ENCODE measurements around the gene CA12. TPM values are rescaled to one million over a fixed set of nuclear protein-coding genes. Genes with fewer than 3 reads are reported as not detected.
"Not testable (repeated sequence)": the region's sequence is repeated elsewhere in the genome, so short reads cannot be mapped to it uniquely, and the experiment has no call there.

The CA12 gene
- total RNA-seq, 1 donor from 2014 or later: 1.6 TPM

DNA sequence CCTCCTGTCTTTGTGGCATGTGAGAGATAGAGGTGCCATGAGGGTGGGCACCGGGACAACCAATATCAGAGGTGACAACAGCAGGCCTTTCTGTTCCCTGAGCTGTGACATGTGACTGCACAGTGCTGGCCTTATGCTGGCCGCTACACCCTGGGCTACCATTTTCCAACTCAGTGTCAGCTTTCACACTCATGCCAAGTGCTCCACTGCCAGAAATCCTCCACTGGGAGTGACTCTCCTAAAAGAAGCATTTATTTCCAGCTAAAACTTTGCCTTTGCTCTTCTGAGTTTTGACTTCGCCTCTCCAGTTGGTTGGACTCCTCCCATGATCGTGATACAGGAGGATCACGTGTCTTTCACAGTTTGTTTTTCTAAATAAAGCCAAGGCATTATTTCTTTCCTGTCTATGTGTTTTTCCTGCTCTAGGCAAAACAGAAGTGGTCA, 31.4 kb downstream of the CA12 start:
- no peaks in the 10 kb centered on the region for H3K36me3 ChIP-seq (ENCODE audit: control insufficient read depth in 3 of 3, insufficient read depth in 3 of 3, low read length in 3 of 3)
- no peaks in the 10 kb centered on the region for H3K9me3 ChIP-seq (ENCODE audit: control insufficient read depth in 3 of 3, low read length in 3 of 3)
- peaks cover 0 to 2% (median 0%) of the 10 kb centered on the region in 3 donors for H3K27me3 ChIP-seq (ENCODE audit: control insufficient read depth in 3 of 3, insufficient read depth in 3 of 3, low read length in 3 of 3)
- H3K4me1 ChIP-seq (ENCODE audit: control insufficient read depth in 3 of 3, insufficient read depth in 3 of 3, low read length in 3 of 3): peaks cover 22 to 28% (median 22%) of the 10 kb centered on the region in 3 donors
- no peak overlapping the region for H3K9ac ChIP-seq (ENCODE audit: low read depth in 1 of 3, low read length in 3 of 3)
- peak overlapping the region; percentile 23 for H3K27ac ChIP-seq (ENCODE audit: low read depth, low read length)
- no peak overlapping the region for H3K4me3 ChIP-seq (ENCODE audit: low read length in 3 of 3)

DNA sequence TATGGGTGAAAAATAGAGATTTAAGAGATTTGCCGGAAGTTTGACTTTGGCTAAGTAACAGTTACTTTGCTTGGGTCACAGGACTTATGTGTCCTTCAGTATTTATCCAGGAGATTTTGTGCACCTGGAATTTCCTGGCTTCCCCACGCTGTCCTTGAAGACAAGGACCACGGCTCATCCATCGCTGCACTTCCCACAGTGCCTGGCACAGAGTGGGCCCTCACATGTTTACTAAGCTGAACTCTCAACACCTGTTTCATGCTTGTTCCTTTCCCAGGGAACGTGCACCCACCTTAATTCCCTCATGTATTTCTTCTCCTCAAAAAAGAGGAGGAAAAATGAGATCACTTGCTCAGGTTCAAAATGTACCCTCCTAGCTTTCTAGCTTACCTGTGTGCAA, 32.0 kb downstream of the CA12 start:
- Histone ChIP-seq H3K9me3 (ENCODE audit: control insufficient read depth in 3 of 3, low read length in 3 of 3) (no peaks in the 10 kb centered on the region), H3K9ac (ENCODE audit: low read depth in 1 of 3, low read length in 3 of 3) (no peak overlapping the region), H3K36me3 (ENCODE audit: control insufficient read depth in 3 of 3, insufficient read depth in 3 of 3, low read length in 3 of 3) (no peaks in the 10 kb centered on the region), H3K4me1 (ENCODE audit: control insufficient read depth in 3 of 3, insufficient read depth in 3 of 3, low read length in 3 of 3) (peaks cover 22 to 28% (median 22%) of the 10 kb centered on the region in 3 donors), H3K4me3 (ENCODE audit: low read length in 3 of 3) (no peak overlapping the region), H3K27ac (ENCODE audit: low read depth, low read length) (peak overlapping the region; percentile 23), H3K27me3 (ENCODE audit: control insufficient read depth in 3 of 3, insufficient read depth in 3 of 3, low read length in 3 of 3) (peaks cover 0 to 2% (median 0%) of the 10 kb centered on the region in 3 donors)

DNA sequence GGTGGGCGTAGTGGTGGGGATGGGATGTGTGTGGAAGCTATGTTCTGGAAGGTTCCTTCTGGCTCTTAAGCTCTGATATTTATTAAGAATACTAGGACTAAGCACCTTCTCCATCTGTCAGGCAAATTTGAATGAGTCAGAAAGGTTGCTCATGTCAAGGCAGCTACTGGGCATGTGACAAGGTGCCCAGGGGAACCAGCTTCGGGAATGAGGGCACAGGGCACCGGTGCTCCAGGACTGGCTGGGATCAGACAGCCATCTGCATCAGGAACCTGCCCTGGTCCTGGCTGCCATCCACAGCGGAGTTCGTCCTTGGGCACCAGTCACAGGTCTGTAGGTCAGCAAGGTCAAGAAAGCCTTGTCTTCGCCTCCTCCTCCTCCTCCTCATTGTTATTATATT, 32.5 kb downstream of the CA12 start:
- Histone ChIP-seq H3K27me3 (ENCODE audit: control insufficient read depth in 3 of 3, insufficient read depth in 3 of 3, low read length in 3 of 3) (peaks cover 0 to 2% (median 0%) of the 10 kb centered on the region in 3 donors), H3K9ac (ENCODE audit: low read depth in 1 of 3, low read length in 3 of 3) (no peak overlapping the region), H3K4me3 (ENCODE audit: low read length in 3 of 3) (no peak overlapping the region), H3K27ac (ENCODE audit: low read depth, low read length) (no peak overlapping the region), H3K4me1 (ENCODE audit: control insufficient read depth in 3 of 3, insufficient read depth in 3 of 3, low read length in 3 of 3) (peaks cover 22 to 28% (median 22%) of the 10 kb centered on the region in 3 donors), H3K36me3 (ENCODE audit: control insufficient read depth in 3 of 3, insufficient read depth in 3 of 3, low read length in 3 of 3) (no peaks in the 10 kb centered on the region), H3K9me3 (ENCODE audit: control insufficient read depth in 3 of 3, low read length in 3 of 3) (no peaks in the 10 kb centered on the region)

- Histone ChIP-seq H3K4me1 (ENCODE audit: control insufficient read depth in 3 of 3, insufficient read depth in 3 of 3, low read length in 3 of 3) (peaks cover 22 to 28% (median 22%) of the 10 kb centered on the region in 3 donors), H3K27ac (ENCODE audit: low read depth, low read length) (no peak overlapping the region), H3K9ac (ENCODE audit: low read depth in 1 of 3, low read length in 3 of 3) (no peak overlapping the region)
These were observed 33.3 kb downstream of the CA12 start for GRCh38 chr15:63348392-63348791.

GRCh38 chr15:63347074-63347857, 34.4 kb downstream of the CA12 start:
- H3K9me3 ChIP-seq (ENCODE audit: control insufficient read depth in 3 of 3, low read length in 3 of 3): no peaks in the 10 kb centered on the region
- no peak overlapping the region for H3K27ac ChIP-seq (ENCODE audit: low read depth, low read length)
- peaks cover 0 to 2% (median 0%) of the 10 kb centered on the region in 3 donors for H3K27me3 ChIP-seq (ENCODE audit: control insufficient read depth in 3 of 3, insufficient read depth in 3 of 3, low read length in 3 of 3)
- no peaks in the 10 kb centered on the region for H3K36me3 ChIP-seq (ENCODE audit: control insufficient read depth in 3 of 3, insufficient read depth in 3 of 3, low read length in 3 of 3)
- no peak overlapping the region for H3K9ac ChIP-seq (ENCODE audit: low read depth in 1 of 3, low read length in 3 of 3)
- H3K4me1 ChIP-seq (ENCODE audit: control insufficient read depth in 3 of 3, insufficient read depth in 3 of 3, low read length in 3 of 3): peaks cover 22 to 28% (median 22%) of the 10 kb centered on the region in 3 donors
- no peak overlapping the region for H3K4me3 ChIP-seq (ENCODE audit: low read length in 3 of 3)

More at GRCh38 chr15:63348392-63348791, 33.3 kb downstream of the CA12 start:
- Histone ChIP-seq H3K27me3 (ENCODE audit: control insufficient read depth in 3 of 3, insufficient read depth in 3 of 3, low read length in 3 of 3) (peaks cover 0 to 2% (median 0%) of the 10 kb centered on the region in 3 donors), H3K9me3 (ENCODE audit: control insufficient read depth in 3 of 3, low read length in 3 of 3) (no peaks in the 10 kb centered on the region), H3K36me3 (ENCODE audit: control insufficient read depth in 3 of 3, insufficient read depth in 3 of 3, low read length in 3 of 3) (no peaks in the 10 kb centered on the region), H3K4me3 (ENCODE audit: low read length in 3 of 3) (no peak overlapping the region)

DNA sequence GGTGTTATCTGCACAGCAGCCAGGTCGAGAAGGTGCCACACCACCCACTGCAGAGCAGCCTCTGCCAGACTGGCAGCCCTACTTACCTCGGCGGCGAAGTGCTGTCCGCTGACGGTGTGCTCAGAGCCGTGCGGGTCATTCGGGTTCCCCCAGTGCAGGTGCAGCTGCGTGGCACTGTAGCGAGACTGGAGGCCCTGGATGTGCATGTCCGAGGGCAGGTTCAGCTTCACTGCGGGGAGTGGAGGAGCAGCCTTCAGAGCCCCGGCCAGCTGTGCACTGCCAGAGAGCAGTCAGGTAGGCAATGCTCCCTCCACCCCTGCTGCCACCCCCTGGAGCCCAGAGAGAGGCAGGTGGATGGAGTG, 36.3 kb downstream of the CA12 start:
- H3K4me3 ChIP-seq (ENCODE audit: low read length in 3 of 3): no peak overlapping the region
- H3K9me3 ChIP-seq (ENCODE audit: control insufficient read depth in 3 of 3, low read length in 3 of 3): no peaks in the 10 kb centered on the region
- no peak overlapping the region for H3K27ac ChIP-seq (ENCODE audit: low read depth, low read length)
- no peaks in the 10 kb centered on the region for H3K36me3 ChIP-seq (ENCODE audit: control insufficient read depth in 3 of 3, insufficient read depth in 3 of 3, low read length in 3 of 3)
- peaks cover 0 to 9% (median 2%) of the 10 kb centered on the region in 3 donors for H3K27me3 ChIP-seq (ENCODE audit: control insufficient read depth in 3 of 3, insufficient read depth in 3 of 3, low read length in 3 of 3)
- H3K9ac ChIP-seq (ENCODE audit: low read depth in 1 of 3, low read length in 3 of 3): no peak overlapping the region
- peaks cover 19 to 24% (median 19%) of the 10 kb centered on the region in 3 donors for H3K4me1 ChIP-seq (ENCODE audit: control insufficient read depth in 3 of 3, insufficient read depth in 3 of 3, low read length in 3 of 3)

- H3K27me3 ChIP-seq (ENCODE audit: control insufficient read depth in 3 of 3, insufficient read depth in 3 of 3, low read length in 3 of 3): peaks cover 0 to 14% (median 2%) of the 10 kb centered on the region in 3 donors
- no peaks in the 10 kb centered on the region for H3K36me3 ChIP-seq (ENCODE audit: control insufficient read depth in 3 of 3, insufficient read depth in 3 of 3, low read length in 3 of 3)
- H3K9ac ChIP-seq (ENCODE audit: low read depth in 1 of 3, low read length in 3 of 3): no peak overlapping the region
- peaks cover 14 to 19% (median 14%) of the 10 kb centered on the region in 3 donors for H3K4me1 ChIP-seq (ENCODE audit: control insufficient read depth in 3 of 3, insufficient read depth in 3 of 3, low read length in 3 of 3)
- H3K27ac ChIP-seq (ENCODE audit: low read depth, low read length): no peak overlapping the region
- H3K4me3 ChIP-seq (ENCODE audit: low read length in 3 of 3): no peak overlapping the region
- no peaks in the 10 kb centered on the region for H3K9me3 ChIP-seq (ENCODE audit: control insufficient read depth in 3 of 3, low read length in 3 of 3)
These were observed 36.8 kb downstream of the CA12 start for GRCh38 chr15:63344731-63345390.

DNA sequence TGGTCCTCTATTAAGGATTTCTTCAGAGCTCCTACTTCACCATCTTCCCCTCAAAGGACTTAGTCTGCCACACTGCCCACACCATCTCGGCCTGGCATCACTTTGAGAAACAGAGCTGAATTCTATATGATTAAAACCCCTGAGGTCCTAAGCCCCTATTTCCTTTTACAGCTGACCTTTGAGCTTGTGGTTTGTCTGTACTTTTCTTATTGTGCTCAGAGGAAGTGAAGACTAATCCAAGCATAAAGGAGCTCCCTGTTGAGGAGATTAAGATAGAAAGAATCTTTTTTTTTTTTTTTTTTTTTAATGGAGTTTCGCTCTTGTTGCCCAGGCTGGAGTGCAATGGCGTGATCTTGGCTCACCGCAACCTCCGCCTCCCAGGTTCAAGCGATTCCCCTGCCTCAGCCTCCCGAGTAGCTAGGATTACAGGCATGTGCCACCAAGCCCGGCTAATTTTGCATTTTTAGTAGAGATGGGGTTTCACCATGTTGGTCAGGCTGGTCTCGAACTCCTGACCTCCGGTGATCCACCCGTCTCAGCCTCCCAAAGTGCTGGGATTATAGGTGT, 38.6 kb downstream of the CA12 start:
- H3K36me3 ChIP-seq (ENCODE audit: control insufficient read depth in 3 of 3, insufficient read depth in 3 of 3, low read length in 3 of 3); H3K9me3 ChIP-seq (ENCODE audit: control insufficient read depth in 3 of 3, low read length in 3 of 3); H3K4me1 ChIP-seq (ENCODE audit: control insufficient read depth in 3 of 3, insufficient read depth in 3 of 3, low read length in 3 of 3); H3K9ac ChIP-seq (ENCODE audit: low read depth in 1 of 3, low read length in 3 of 3); H3K27ac ChIP-seq (ENCODE audit: low read depth, low read length); H3K4me3 ChIP-seq (ENCODE audit: low read length in 3 of 3): not testable (repeated sequence)
- peaks cover 0 to 14% (median 2%) of the 10 kb centered on the region in 3 donors for H3K27me3 ChIP-seq (ENCODE audit: control insufficient read depth in 3 of 3, insufficient read depth in 3 of 3, low read length in 3 of 3)

DNA sequence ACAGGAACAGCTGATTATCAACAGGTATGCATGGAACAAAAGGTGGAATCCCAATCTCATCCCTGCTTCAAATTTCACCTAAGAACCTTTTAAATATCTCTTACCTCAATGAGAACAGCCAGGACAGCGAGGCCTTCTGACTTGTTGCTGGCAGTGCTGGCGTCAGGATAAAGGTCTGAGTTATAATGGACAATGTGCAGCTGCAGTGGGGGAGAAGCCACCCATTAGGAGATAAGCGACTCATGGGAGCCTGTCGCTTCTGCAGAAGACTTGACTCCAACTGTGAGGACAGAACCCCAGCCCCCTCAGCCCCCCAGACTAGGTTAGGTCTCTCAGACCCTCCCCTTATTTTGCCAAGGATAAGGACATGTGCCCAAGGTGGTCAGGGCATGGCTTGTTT, 39.7 kb downstream of the CA12 start:
- H3K4me1 ChIP-seq (ENCODE audit: control insufficient read depth in 3 of 3, insufficient read depth in 3 of 3, low read length in 3 of 3): peaks cover 0 to 2% (median 2%) of the 10 kb centered on the region in 3 donors
- no peak overlapping the region for H3K27ac ChIP-seq (ENCODE audit: low read depth, low read length)
- H3K27me3 ChIP-seq (ENCODE audit: control insufficient read depth in 3 of 3, insufficient read depth in 3 of 3, low read length in 3 of 3): peaks cover 0 to 14% (median 2%) of the 10 kb centered on the region in 3 donors
- no peak overlapping the region for H3K9ac ChIP-seq (ENCODE audit: low read depth in 1 of 3, low read length in 3 of 3)
- no peaks in the 10 kb centered on the region for H3K9me3 ChIP-seq (ENCODE audit: control insufficient read depth in 3 of 3, low read length in 3 of 3)
- no peak overlapping the region for H3K4me3 ChIP-seq (ENCODE audit: low read length in 3 of 3)
- H3K36me3 ChIP-seq (ENCODE audit: control insufficient read depth in 3 of 3, insufficient read depth in 3 of 3, low read length in 3 of 3): no peaks in the 10 kb centered on the region

DNA sequence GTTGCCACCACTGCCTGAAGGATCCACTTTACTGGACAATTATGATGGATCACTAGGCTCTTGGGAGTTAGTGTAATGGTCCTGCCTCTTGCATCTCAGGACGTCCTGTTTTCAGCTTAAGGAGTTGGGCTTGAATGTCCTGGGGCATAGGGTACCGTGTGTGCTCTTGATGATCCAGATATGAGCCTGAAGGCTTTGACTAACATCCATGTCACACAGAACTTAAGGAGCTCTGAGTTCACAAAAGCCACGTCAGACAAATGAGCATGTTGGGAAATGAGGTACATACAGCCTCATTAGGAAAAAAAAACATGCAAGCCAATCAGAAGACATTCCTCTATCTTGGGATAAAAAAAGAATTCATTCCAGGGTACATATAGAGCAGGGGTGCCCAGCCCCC, 40.8 kb downstream of the CA12 start:
- no peaks in the 10 kb centered on the region for H3K36me3 ChIP-seq (ENCODE audit: control insufficient read depth in 3 of 3, insufficient read depth in 3 of 3, low read length in 3 of 3)
- H3K9ac ChIP-seq (ENCODE audit: low read depth in 1 of 3, low read length in 3 of 3): no peak overlapping the region
- peaks cover 0 to 14% (median 2%) of the 10 kb centered on the region in 3 donors for H3K27me3 ChIP-seq (ENCODE audit: control insufficient read depth in 3 of 3, insufficient read depth in 3 of 3, low read length in 3 of 3)
- H3K4me1 ChIP-seq (ENCODE audit: control insufficient read depth in 3 of 3, insufficient read depth in 3 of 3, low read length in 3 of 3): no peaks in the 10 kb centered on the region
- no peak overlapping the region for H3K4me3 ChIP-seq (ENCODE audit: low read length in 3 of 3)
- no peak overlapping the region for H3K27ac ChIP-seq (ENCODE audit: low read depth, low read length)
- H3K9me3 ChIP-seq (ENCODE audit: control insufficient read depth in 3 of 3, low read length in 3 of 3): no peaks in the 10 kb centered on the region
